Nephron progenitor cell (in vitro differentiated cells): ENCODE results near the gene GSN.

Experiments used
- DNase-seq: peaks from one replicate; pipeline ENCODE4 v3.0.0; 2021
- H3K27ac Mint-ChIP-seq: 2 replicates; pipeline ENCODE4 v1.8.0; 2021; ENCODE audit warnings: mild to moderate bottlenecking, moderate library complexity, mixed read lengths
- H3K27me3 Mint-ChIP-seq: 2 replicates; pipeline ENCODE4 v1.8.0; 2021; ENCODE audit warnings: mild to moderate bottlenecking, low read depth, mixed read lengths; ENCODE audit not compliant: poor library complexity
- H3K36me3 Mint-ChIP-seq: 2 replicates; pipeline ENCODE4 v1.8.0; 2021; ENCODE audit warnings: low read depth, mixed read lengths
- H3K4me1 Mint-ChIP-seq: 2 replicates; pipeline ENCODE4 v1.8.0; 2021; ENCODE audit warnings: mixed read lengths
- H3K4me3 Mint-ChIP-seq: 2 replicates; pipeline ENCODE4 v1.8.0; 2021; ENCODE audit warnings: mild to moderate bottlenecking, moderate library complexity, mixed read lengths
- H3K9me3 Mint-ChIP-seq: 2 replicates; pipeline ENCODE4 v1.8.0; 2021; ENCODE audit warnings: mild to moderate bottlenecking, moderate library complexity, mixed read lengths
- CTCF ChIP-seq: fragments of 200-600 bp; sonication (generic); IDR thresholded peaks from 2 replicates; pipeline ENCODE4 v1.5.0; 2021; ENCODE audit warnings: antibody characterized with exemption

GSN gene

GRCh38 chr9:121233906-121234831, 33.8 kb upstream of the GSN start:
- Mint-ChIP-seq H3K9me3 (no peaks in the 10 kb centered on the region), H3K27ac (no peak overlapping the region), H3K27me3 (peaks cover 4% of the 10 kb centered on the region), H3K36me3 (no peaks in the 10 kb centered on the region), H3K4me1 (peaks cover 16% of the 10 kb centered on the region), H3K4me3 (no peak overlapping the region)
- no peak for TF ChIP-seq CTCF
- no peak for DNase-seq

GRCh38 chr9:121234832-121235161, 33.2 kb upstream of the GSN start:
- DNase-seq, result no peak
- H3K27me3 Mint-ChIP-seq, result peaks cover 4% of the 10 kb centered on the region
- TF ChIP-seq CTCF, result no peak
- no peaks in the 10 kb centered on the region for H3K36me3 Mint-ChIP-seq
- no peak overlapping the region for H3K27ac Mint-ChIP-seq
- H3K4me3 Mint-ChIP-seq, result no peak overlapping the region
- H3K9me3 Mint-ChIP-seq, result no peaks in the 10 kb centered on the region
- H3K4me1 Mint-ChIP-seq, result peaks cover 16% of the 10 kb centered on the region

- Mint-ChIP-seq H3K36me3 (no peaks in the 10 kb centered on the region), H3K27me3 (peaks cover 4% of the 10 kb centered on the region), H3K27ac (no peak overlapping the region), H3K4me3 (no peak overlapping the region), H3K9me3 (no peaks in the 10 kb centered on the region), H3K4me1 (peaks cover 19% of the 10 kb centered on the region)
- TF ChIP-seq CTCF, result no peak
- no peak for DNase-seq
Observed at GRCh38 chr9:121235512-121235911, 32.5 kb upstream of the GSN start.

- no peak overlapping the region for H3K4me3 Mint-ChIP-seq
- TF ChIP-seq CTCF, result no peak
- no peak overlapping the region for H3K27ac Mint-ChIP-seq
- no peak for DNase-seq
- H3K4me1 Mint-ChIP-seq, result peaks cover 29% of the 10 kb centered on the region
- H3K9me3 Mint-ChIP-seq, result no peaks in the 10 kb centered on the region
- H3K36me3 Mint-ChIP-seq, result no peaks in the 10 kb centered on the region
- peaks cover 4% of the 10 kb centered on the region for H3K27me3 Mint-ChIP-seq
Observed at GRCh38 chr9:121237916-121238315, 30.0 kb upstream of the GSN start.

GRCh38 chr9:121239071-121239470, 28.9 kb upstream of the GSN start:
- no peak for TF ChIP-seq CTCF
- Mint-ChIP-seq H3K4me3 (no peak overlapping the region), H3K27me3 (peaks cover 4% of the 10 kb centered on the region), H3K4me1 (peaks cover 26% of the 10 kb centered on the region), H3K27ac (no peak overlapping the region), H3K9me3 (peaks cover 10% of the 10 kb centered on the region), H3K36me3 (no peaks in the 10 kb centered on the region)
- DNase-seq, result no peak

- no peak for TF ChIP-seq CTCF
- peaks cover 4% of the 10 kb centered on the region for H3K27me3 Mint-ChIP-seq
- no peak overlapping the region for H3K27ac Mint-ChIP-seq
- no peak for DNase-seq
- peaks cover 20% of the 10 kb centered on the region for H3K4me1 Mint-ChIP-seq
- no peaks in the 10 kb centered on the region for H3K36me3 Mint-ChIP-seq
- peaks cover 15% of the 10 kb centered on the region for H3K9me3 Mint-ChIP-seq
- no peak overlapping the region for H3K4me3 Mint-ChIP-seq
Observed at GRCh38 chr9:121239851-121240250, 28.1 kb upstream of the GSN start.
